IMR-90 (cell line): ENCODE results near the gene CASKIN1. TPM values are rescaled to one million over a fixed set of nuclear protein-coding genes. Genes with fewer than 3 reads are reported as not detected.

Experiments used
- ATAC-seq: fragments of 200-7000 bp; cut with Tn5 transposase; 2 replicates; pipeline ENCODE4 v1.9.1; 2020; ENCODE audit warnings: low read depth, mild to moderate bottlenecking, moderate library complexity
- BruUV-seq: library from RNA; stranded (reverse); fragments of 400-500 nt; replicated peaks from 2 replicates; lab custom pipeline; 2021; lab: Mats Ljungman, UMichigan
- CTCF ChIA-PET: fragments of 300-600 bp; formaldehyde crosslinking; extraction: SDS; loops from one replicate; lab custom pipeline; 2021; ENCODE audit warnings: antibody characterized with exemption; lab: Yijun Ruan, JAX
- POLR2A ChIA-PET: fragments of 300-600 bp; sonication (Branson Sonifier 250); formaldehyde crosslinking; loops from one replicate; lab custom pipeline; 2022; ENCODE audit warnings: antibody characterized with exemption; ENCODE audit not compliant: unreplicated experiment; lab: Charles Lee
- DNase-seq: peaks from one replicate; pipeline ENCODE4 v3.0.0; 2013
- H2AFZ ChIP-seq: replicated peaks from 2 replicates; pipeline ENCODE3; 2013; ENCODE audit warnings: low read length, mild to moderate bottlenecking; ENCODE audit not compliant: poor library complexity
- H2AK5ac ChIP-seq: 2 replicates; pipeline ENCODE4 v1.6.1; 2013; ENCODE audit warnings: low read depth, low read length, inconsistent platforms
- H2AK9ac ChIP-seq: replicated peaks from 2 replicates; pipeline ENCODE3; 2013; ENCODE audit warnings: mild to moderate bottlenecking, low read depth, low read length, moderate library complexity; ENCODE audit not compliant: poor library complexity
- H2BK120ac ChIP-seq: 2 replicates; pipeline ENCODE4 v1.6.1; 2013; ENCODE audit warnings: low read depth, low read length, inconsistent platforms
- H2BK15ac ChIP-seq: 3 replicates; pipeline ENCODE4 v1.6.1; 2013; ENCODE audit warnings: low read depth, low read length, inconsistent platforms
- H2BK20ac ChIP-seq: 2 replicates; pipeline ENCODE4 v1.6.1; 2013; ENCODE audit warnings: low read depth, mild to moderate bottlenecking, inconsistent platforms, low read length, moderate library complexity
- H2BK5ac ChIP-seq: 2 replicates; pipeline ENCODE4 v1.6.1; 2013; ENCODE audit warnings: mild to moderate bottlenecking, low read depth, low read length, inconsistent platforms; ENCODE audit not compliant: poor library complexity, severe bottlenecking
- H3K14ac ChIP-seq: replicated peaks from 2 replicates; pipeline ENCODE4 v1.6.1; 2013; ENCODE audit warnings: low read depth, low read length, inconsistent platforms
- H3K18ac ChIP-seq: 2 replicates; pipeline ENCODE4 v1.6.1; 2013; ENCODE audit warnings: low read depth, low read length, control low read depth
- H3K23ac ChIP-seq: 2 replicates; pipeline ENCODE4 v1.6.1; 2013; ENCODE audit warnings: low read depth, low read length, inconsistent platforms
- H3K27ac ChIP-seq: 2 replicates; pipeline ENCODE4 v1.5.1; 2013; ENCODE audit warnings: mild to moderate bottlenecking, control low read depth, low read length; ENCODE audit not compliant: insufficient read depth
- H3K27me3 ChIP-seq: 2 replicates; pipeline ENCODE4 v1.6.1; 2013; ENCODE audit warnings: low read length; ENCODE audit not compliant: control insufficient read depth, insufficient read depth
- H3K36me3 ChIP-seq: 2 replicates; pipeline ENCODE4 v1.6.1; 2013; ENCODE audit warnings: low read length, mixed read lengths; ENCODE audit not compliant: control insufficient read depth, insufficient read depth
- H3K4ac ChIP-seq: 2 replicates; pipeline ENCODE4 v1.6.1; 2013; ENCODE audit warnings: low read depth, low read length, inconsistent platforms
- H3K4me1 ChIP-seq: 2 replicates; pipeline ENCODE4 v1.6.1; 2013; ENCODE audit warnings: low read length, mixed read lengths; ENCODE audit not compliant: control insufficient read depth, insufficient read depth
- H3K4me2 ChIP-seq: 2 replicates; pipeline ENCODE4 v1.6.1; 2013; ENCODE audit warnings: low read depth, mild to moderate bottlenecking, control low read depth, low read length, moderate library complexity
- H3K4me3 ChIP-seq: 2 replicates; pipeline ENCODE4 v1.5.1; 2013; ENCODE audit warnings: low read depth, mild to moderate bottlenecking, control low read depth, low read length, moderate library complexity; ENCODE audit not compliant: insufficient read depth
- H3K56ac ChIP-seq: 2 replicates; pipeline ENCODE4 v1.6.1; 2013; ENCODE audit warnings: low read length, inconsistent platforms; ENCODE audit not compliant: insufficient read depth; ENCODE audit errors: extremely low read depth
- H3K79me1 ChIP-seq, 2 experiments: 2 replicates each; pipeline ENCODE4 v1.6.1; 2013; ENCODE audit warnings: low read length in 2 of 2, inconsistent platforms in 1 of 2, low read depth in 1 of 2
- H3K9ac ChIP-seq: 2 replicates; pipeline ENCODE4 v1.6.1; 2013; ENCODE audit warnings: low read depth, low read length, control low read depth
- H3K9me1 ChIP-seq: 2 replicates; pipeline ENCODE4 v1.6.1; 2013; ENCODE audit warnings: low read length, inconsistent platforms; ENCODE audit not compliant: insufficient read depth
- H3K9me3 ChIP-seq: 2 replicates; pipeline ENCODE4 v1.6.1; 2013; ENCODE audit warnings: low read length; ENCODE audit not compliant: control insufficient read depth, insufficient read depth
- H4K20me1 ChIP-seq: 2 replicates; pipeline ENCODE4 v1.6.1; 2013; ENCODE audit warnings: low read length, inconsistent platforms; ENCODE audit not compliant: insufficient read depth
- H4K5ac ChIP-seq: 2 replicates; pipeline ENCODE4 v1.6.1; 2013; ENCODE audit warnings: mild to moderate bottlenecking, low read depth, low read length, control low read depth
- H4K8ac ChIP-seq, 2 experiments: 2 replicates each; pipeline ENCODE4 v1.6.1; 2013; ENCODE audit warnings: low read depth in 2 of 2, low read length in 2 of 2, control low read depth in 1 of 2, inconsistent platforms in 1 of 2
- H4K91ac ChIP-seq: 2 replicates; pipeline ENCODE4 v1.6.1; 2013; ENCODE audit warnings: low read depth, low read length, inconsistent platforms; ENCODE audit not compliant: insufficient read depth
- CHD1 ChIP-seq: IDR thresholded peaks from 2 replicates; pipeline ENCODE4 v1.6.1; 2012; ENCODE audit warnings: low read depth, low read length, improper control_type of control experiment
- MXI1 ChIP-seq: IDR thresholded peaks from 2 replicates; pipeline ENCODE4 v1.6.1; 2012; ENCODE audit warnings: low read depth, mild to moderate bottlenecking, low read length, moderate library complexity, borderline replicate concordance
- WGBS, 2 experiments: methylation state at CpG; one replicate each; pipeline versions ENCODE4 v1.1.5 to v1.1.7; 2013; ENCODE audit warnings: missing lambda C conversion rate in 2 of 2; ENCODE audit not compliant: insufficient read length in 1 of 2; ENCODE audit errors: extremely low coverage in 2 of 2; 5-methylcytosine and 5-hydroxymethylcytosine counted together
- dilution Hi-C: fragments of 300-500 bp; cut with HindIII; formaldehyde crosslinking; loops from one replicate; pipeline ENCODE4 v1.14.3; 2018; ENCODE audit warnings: low sequenced_read_pairs; ENCODE audit not compliant: unreplicated experiment
- in situ Hi-C: fragments of 300-500 bp; cut with MboI; formaldehyde crosslinking; loops from 3 replicates; pipeline ENCODE4 v1.14.3; 2019; ENCODE audit warnings: low sequenced_read_pairs, inconsistent platforms, mixed read lengths
- intact Hi-C: fragments of 100-400 bp; cut with micrococcal nuclease; formaldehyde crosslinking; loops from 2 replicates; pipeline ENCODE4 v1.10.0; 2022
- polyA plus RNA-seq, 3 experiments: library from polyadenylated mRNA; depleted of rRNA; stranded (reverse); fragments of >200 nt; gene quantifications; 2 replicates each; pipeline ENCODE4 v1.2.3, GENCODE V29; 2012; ENCODE audit warnings: low replicate concordance in 1 of 3
- total RNA-seq: library from RNA; depleted of rRNA; stranded (reverse); fragments of >200 nt; gene quantifications from 2 replicates; pipeline ENCODE4 v1.2.3, GENCODE V29; 2012
- TF ChIP-seq, protein P1 (sequence below): fragments of 150-350 bp; IDR thresholded peaks from 2 replicates; pipeline ENCODE4 v1.6.1; 2017; ENCODE audit warnings: mild to moderate bottlenecking, antibody characterized with exemption, low read length, low read depth
- TF ChIP-seq, protein P2 (sequence below): fragments of 150-350 bp; IDR thresholded peaks from 2 replicates; pipeline ENCODE4 v1.6.1; 2016; ENCODE audit warnings: low read depth, mild to moderate bottlenecking, low read length, moderate library complexity, borderline replicate concordance

The CASKIN1 gene
- total and polyA plus RNA-seq, 2 of the 4 experiments (the other 2 are of a cell fraction), result 0.05 TPM; not detected in 1

DNA sequence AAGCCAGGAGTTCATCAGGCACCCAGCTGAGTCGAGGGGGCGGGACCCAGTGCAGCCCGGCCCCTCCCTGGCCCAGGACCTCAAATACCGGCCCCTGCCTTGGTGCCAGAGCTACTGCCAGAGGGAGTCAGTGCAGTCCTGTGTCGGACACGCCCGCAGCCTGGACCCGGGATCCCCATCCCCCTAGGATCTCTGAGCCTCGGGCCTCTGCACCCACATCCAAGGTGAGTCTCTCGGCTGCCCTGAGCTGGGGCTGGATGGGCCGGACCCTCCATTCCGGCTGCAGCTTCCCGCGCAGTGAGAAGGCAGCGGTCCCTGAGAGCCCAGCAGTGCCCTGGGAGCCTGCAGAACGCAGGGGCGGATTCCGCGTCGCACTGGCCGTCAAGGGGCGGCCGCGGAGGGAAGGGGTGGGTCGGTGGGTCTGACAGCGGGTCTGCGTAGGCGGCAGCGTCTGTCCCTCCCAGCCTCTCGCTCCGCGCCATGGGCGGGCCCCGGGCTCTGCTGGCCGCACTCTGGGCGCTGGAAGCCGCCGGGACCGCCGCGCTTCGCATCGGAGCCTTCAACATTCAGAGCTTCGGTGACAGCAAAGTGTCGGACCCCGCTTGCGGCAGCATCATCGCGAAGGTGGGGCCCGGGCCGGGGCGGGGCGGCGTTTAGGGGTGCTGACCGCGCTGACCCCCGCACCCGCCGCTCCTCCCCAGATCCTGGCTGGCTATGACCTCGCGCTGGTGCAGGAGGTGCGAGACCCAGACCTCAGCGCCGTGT is 40.1 kb upstream of the CASKIN1 start, which contains the start of gene DNASE1L2:
Gene DNASE1L2 (plus strand): TSS at position 108 of the 765 bp plus-strand sequence. CDS start 373 bp downstream, at position 481.
- H3K4me2 ChIP-seq, result peak within 1 kb of the TSS; percentile 68
- dilution Hi-C loops, result no loop called here
- ATAC-seq, result peak; percentile 66

More for the DNA sequence above, 40.1 kb upstream of the CASKIN1 start, which contains the start of gene DNASE1L2:
- Histone ChIP-seq H3K27ac (no peak within 1 kb of the TSS), H4K8ac (no peak within 1 kb of the TSS), H3K14ac (no peak within 1 kb of the TSS), H2AK5ac (no peak within 1 kb of the TSS), H3K9me3 (no peaks in the 10 kb centered on the region), H2BK15ac (no peak within 1 kb of the TSS), H4K5ac (no peak within 1 kb of the TSS), H3K23ac (no peak within 1 kb of the TSS), H2BK20ac (no peak within 1 kb of the TSS), H2AFZ (peak within 1 kb of the TSS; percentile 81), H3K56ac (no peak within 1 kb of the TSS), H3K9me1 (no peaks in the 10 kb centered on the region), H3K4me1 (peaks cover 5% of the 10 kb centered on the region; the same call in 1 of the 2 replicates), H2AK9ac (peak within 1 kb of the TSS; percentile 65), H3K79me1 (no peaks in the 10 kb centered on the region), H3K18ac (no peak within 1 kb of the TSS), H2BK120ac (no peak within 1 kb of the TSS), H4K20me1 (peaks cover 14% of the 10 kb centered on the region), H3K36me3 (peaks cover 41% of the 10 kb centered on the region), H3K27me3 (peaks cover 9% of the 10 kb centered on the region), H2BK5ac (no peak within 1 kb of the TSS), H4K91ac (no peak within 1 kb of the TSS), H3K9ac (no peak within 1 kb of the TSS), H3K4ac (no peak within 1 kb of the TSS), H3K4me3 (peak within 1 kb of the TSS; percentile 6)
- DNase-seq, result no peak
- TF ChIP-seq MXI1 (no peak), CHD1 (no peak)
- TF ChIP-seq, protein P1, sequence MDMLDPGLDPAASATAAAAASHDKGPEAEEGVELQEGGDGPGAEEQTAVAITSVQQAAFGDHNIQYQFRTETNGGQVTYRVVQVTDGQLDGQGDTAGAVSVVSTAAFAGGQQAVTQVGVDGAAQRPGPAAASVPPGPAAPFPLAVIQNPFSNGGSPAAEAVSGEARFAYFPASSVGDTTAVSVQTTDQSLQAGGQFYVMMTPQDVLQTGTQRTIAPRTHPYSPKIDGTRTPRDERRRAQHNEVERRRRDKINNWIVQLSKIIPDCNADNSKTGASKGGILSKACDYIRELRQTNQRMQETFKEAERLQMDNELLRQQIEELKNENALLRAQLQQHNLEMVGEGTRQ, result no peak
- TF ChIP-seq, protein P2, sequence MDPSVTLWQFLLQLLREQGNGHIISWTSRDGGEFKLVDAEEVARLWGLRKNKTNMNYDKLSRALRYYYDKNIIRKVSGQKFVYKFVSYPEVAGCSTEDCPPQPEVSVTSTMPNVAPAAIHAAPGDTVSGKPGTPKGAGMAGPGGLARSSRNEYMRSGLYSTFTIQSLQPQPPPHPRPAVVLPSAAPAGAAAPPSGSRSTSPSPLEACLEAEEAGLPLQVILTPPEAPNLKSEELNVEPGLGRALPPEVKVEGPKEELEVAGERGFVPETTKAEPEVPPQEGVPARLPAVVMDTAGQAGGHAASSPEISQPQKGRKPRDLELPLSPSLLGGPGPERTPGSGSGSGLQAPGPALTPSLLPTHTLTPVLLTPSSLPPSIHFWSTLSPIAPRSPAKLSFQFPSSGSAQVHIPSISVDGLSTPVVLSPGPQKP, result no peak
- ChIA-PET POLR2A (no interaction called here), CTCF (interaction anchor here (0.6 to 1.2 kb wide), 2 partner anchors 11 to 85 kb away, joined by 3 to 4 read pairs; no protein-coding TSS in a partner anchor)
- BruUV-seq, result no TSS peak
- intact Hi-C loops (no loop called here), in situ Hi-C loops (no loop called here)
- WGBS, 2 experiments, result 9% methylated on average over 48 of the region's 64 CpGs; no CpG with 5 or more reads in 1 of the 2 experiments
